Nephron progenitor cell (in vitro differentiated cells): ENCODE data around the gene ADAT3.

ENCODE experiments used
- DNase-seq: peaks from one replicate; pipeline ENCODE4 v3.0.0; 2021
- H3K27ac Mint-ChIP-seq: 2 replicates; pipeline ENCODE4 v1.8.0; 2021; ENCODE audit warnings: mild to moderate bottlenecking, moderate library complexity, mixed read lengths
- H3K27me3 Mint-ChIP-seq: 2 replicates; pipeline ENCODE4 v1.8.0; 2021; ENCODE audit warnings: mild to moderate bottlenecking, low read depth, mixed read lengths; ENCODE audit not compliant: poor library complexity
- H3K36me3 Mint-ChIP-seq: 2 replicates; pipeline ENCODE4 v1.8.0; 2021; ENCODE audit warnings: low read depth, mixed read lengths
- H3K4me1 Mint-ChIP-seq: 2 replicates; pipeline ENCODE4 v1.8.0; 2021; ENCODE audit warnings: mixed read lengths
- H3K4me3 Mint-ChIP-seq: 2 replicates; pipeline ENCODE4 v1.8.0; 2021; ENCODE audit warnings: mild to moderate bottlenecking, moderate library complexity, mixed read lengths
- H3K9me3 Mint-ChIP-seq: 2 replicates; pipeline ENCODE4 v1.8.0; 2021; ENCODE audit warnings: mild to moderate bottlenecking, moderate library complexity, mixed read lengths
- TF ChIP-seq, protein P1 (sequence below): fragments of 200-600 bp; sonication (generic); IDR thresholded peaks from 2 replicates; pipeline ENCODE4 v1.5.0; 2021; ENCODE audit warnings: antibody characterized with exemption

The ADAT3 gene

DNA sequence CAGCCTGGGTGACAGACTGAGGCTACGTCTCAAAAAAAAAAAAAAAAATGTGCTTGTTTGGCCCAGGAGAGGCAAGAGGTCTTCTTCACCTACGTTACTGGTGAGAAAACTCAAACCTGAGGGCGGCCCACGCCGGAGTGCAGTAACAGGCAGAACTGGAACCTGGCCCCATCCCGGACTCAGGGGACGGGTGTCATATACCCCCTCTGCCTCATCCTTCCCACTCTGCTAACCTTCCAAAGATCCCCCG, 414 bp upstream of the ADAT3 start:
- Mint-ChIP-seq H3K9me3 (no peaks in the 10 kb centered on the region), H3K4me3 (peak overlapping the region; percentile 32), H3K36me3 (no peaks in the 10 kb centered on the region), H3K27me3 (no peaks in the 10 kb centered on the region), H3K4me1 (peaks cover 22% of the 10 kb centered on the region), H3K27ac (peak overlapping the region; percentile 89)
- DNase-seq: no peak
- TF ChIP-seq, protein P1, sequence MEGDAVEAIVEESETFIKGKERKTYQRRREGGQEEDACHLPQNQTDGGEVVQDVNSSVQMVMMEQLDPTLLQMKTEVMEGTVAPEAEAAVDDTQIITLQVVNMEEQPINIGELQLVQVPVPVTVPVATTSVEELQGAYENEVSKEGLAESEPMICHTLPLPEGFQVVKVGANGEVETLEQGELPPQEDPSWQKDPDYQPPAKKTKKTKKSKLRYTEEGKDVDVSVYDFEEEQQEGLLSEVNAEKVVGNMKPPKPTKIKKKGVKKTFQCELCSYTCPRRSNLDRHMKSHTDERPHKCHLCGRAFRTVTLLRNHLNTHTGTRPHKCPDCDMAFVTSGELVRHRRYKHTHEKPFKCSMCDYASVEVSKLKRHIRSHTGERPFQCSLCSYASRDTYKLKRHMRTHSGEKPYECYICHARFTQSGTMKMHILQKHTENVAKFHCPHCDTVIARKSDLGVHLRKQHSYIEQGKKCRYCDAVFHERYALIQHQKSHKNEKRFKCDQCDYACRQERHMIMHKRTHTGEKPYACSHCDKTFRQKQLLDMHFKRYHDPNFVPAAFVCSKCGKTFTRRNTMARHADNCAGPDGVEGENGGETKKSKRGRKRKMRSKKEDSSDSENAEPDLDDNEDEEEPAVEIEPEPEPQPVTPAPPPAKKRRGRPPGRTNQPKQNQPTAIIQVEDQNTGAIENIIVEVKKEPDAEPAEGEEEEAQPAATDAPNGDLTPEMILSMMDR: no peak

DNA sequence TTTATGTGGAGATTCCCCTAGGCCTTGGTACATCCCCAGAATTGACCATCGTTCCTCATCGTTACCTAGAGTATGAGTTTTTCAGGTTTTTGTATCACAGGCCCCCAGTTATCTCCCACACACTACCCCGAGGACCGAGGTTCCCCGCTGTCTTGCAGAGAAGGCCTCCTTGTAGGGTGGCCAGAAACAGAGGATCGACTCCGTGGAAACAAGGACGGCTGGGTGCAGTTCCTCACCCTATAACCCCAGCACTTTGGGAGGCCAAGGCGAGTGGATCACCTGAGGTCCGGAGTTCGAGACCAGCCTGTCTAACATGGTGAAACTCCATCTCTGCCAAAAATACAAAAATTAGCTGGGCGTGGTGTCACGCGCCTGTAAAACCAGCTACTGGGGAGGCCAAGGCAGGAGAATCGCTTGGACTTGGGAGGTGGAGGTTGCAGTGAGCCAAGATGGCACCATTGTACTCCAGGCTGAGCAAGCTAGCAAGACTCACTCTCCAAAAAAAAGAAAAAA, 720 bp downstream of the ADAT3 start:
- Mint-ChIP-seq H3K4me1 (peaks cover 22% of the 10 kb centered on the region), H3K27me3 (no peaks in the 10 kb centered on the region), H3K27ac (peak overlapping the region; percentile 66), H3K9me3 (no peaks in the 10 kb centered on the region), H3K4me3 (peak overlapping the region; percentile 90), H3K36me3 (peaks cover 6% of the 10 kb centered on the region)
- TF ChIP-seq, protein P1: no peak
- no peak for DNase-seq

DNA sequence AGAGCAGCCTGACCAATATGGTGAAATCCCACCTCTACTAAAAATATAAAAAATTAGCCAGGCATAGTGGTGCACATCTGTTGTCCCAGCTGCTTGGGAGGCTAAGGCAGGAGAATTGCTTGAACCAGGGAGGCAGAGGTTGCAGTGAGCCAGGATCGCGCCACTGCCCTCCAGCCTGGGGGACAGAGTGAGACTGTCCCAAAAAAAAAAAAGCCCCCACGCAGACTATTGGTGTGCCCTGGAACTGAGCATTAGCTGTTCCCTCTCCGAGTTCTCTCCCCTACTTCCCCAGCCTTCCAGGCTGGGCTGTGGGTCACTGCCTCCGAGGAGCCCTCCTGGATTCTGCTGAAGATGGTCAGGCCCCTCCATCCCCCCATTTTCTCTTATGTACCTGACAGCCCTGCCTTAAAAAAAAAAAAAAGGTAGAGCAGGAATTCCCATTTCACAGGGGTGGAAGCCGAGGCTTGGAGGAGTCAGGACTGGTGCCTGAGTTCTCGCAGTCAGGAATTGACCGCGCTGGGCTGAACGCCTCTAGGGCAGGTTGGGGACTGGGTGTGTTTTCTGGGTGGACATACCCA, 1.9 kb downstream of the ADAT3 start:
- Mint-ChIP-seq H3K4me1 (peaks cover 22% of the 10 kb centered on the region), H3K9me3 (no peaks in the 10 kb centered on the region), H3K4me3 (peak overlapping the region; percentile 50), H3K36me3 (peaks cover 11% of the 10 kb centered on the region), H3K27ac (no peak overlapping the region), H3K27me3 (no peaks in the 10 kb centered on the region)
- TF ChIP-seq, protein P1: no peak
- DNase-seq: no peak

DNA sequence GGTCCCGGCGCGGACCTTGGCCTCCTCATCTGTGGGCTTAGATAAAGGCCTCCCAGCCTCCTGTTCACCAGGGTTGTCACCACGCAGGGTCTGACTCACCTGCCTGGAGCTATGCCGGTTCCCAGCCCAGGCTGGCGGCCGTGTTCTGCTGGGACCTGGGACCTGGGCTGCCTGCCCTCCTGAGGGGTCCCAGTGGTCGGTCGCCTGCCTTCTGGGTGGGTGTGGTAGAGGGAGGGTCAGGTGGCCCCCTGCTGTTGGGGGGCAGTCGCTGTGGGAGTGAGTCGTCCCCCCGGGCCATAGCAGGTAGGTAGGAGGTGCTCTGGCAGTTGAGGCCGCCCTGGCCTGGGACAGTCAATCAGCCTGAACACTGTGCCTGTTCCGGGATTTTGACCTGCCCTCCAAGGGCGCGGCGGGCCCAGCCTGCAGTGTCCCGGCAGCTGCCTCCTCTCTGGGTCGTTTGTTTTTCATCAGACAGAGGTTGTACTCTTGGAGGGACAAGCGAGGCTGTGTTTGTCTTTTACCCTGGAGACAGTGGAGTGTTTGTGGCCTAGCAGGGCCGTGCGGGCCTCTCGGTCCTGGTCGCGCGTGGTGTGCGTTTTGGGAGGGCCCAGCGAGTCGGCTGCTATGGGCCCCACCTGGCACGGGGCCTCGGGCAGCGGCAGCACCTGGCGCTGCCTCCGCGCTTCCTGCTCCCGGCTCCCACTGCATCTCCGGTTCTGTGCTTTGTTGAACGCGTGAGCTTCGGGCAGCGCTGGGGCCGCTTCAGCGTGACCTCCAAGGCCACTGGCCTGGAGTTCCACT, 2.6 kb downstream of the ADAT3 start:
- no peaks in the 10 kb centered on the region for H3K27me3 Mint-ChIP-seq
- peaks cover 11% of the 10 kb centered on the region for H3K36me3 Mint-ChIP-seq
- no peak overlapping the region for H3K27ac Mint-ChIP-seq
- DNase-seq: no peak
- no peaks in the 10 kb centered on the region for H3K9me3 Mint-ChIP-seq
- H3K4me1 Mint-ChIP-seq: peaks cover 22% of the 10 kb centered on the region
- TF ChIP-seq, protein P1: no peak
- H3K4me3 Mint-ChIP-seq: no peak overlapping the region

DNA sequence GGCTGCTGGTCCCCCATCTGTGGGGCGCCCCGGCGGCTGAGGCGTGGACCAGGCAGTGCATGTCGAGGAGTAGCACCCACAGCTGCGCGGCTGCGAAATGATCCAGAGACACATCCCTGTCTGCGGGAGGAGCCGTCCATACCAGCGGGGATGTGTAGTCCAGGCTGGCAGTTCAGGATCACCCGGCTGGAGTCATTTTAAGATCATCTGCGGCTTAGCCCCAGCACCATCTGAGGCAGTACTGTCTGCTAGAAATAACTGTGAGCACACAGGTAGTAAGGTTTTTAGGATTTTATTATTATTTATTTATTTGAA, 3.1 kb downstream of the ADAT3 start:
- H3K27ac Mint-ChIP-seq: no peak overlapping the region
- H3K36me3 Mint-ChIP-seq: peaks cover 15% of the 10 kb centered on the region
- H3K4me1 Mint-ChIP-seq: peaks cover 22% of the 10 kb centered on the region
- no peaks in the 10 kb centered on the region for H3K27me3 Mint-ChIP-seq
- TF ChIP-seq, protein P1: no peak
- no peak for DNase-seq
- no peaks in the 10 kb centered on the region for H3K9me3 Mint-ChIP-seq
- no peak overlapping the region for H3K4me3 Mint-ChIP-seq

DNA sequence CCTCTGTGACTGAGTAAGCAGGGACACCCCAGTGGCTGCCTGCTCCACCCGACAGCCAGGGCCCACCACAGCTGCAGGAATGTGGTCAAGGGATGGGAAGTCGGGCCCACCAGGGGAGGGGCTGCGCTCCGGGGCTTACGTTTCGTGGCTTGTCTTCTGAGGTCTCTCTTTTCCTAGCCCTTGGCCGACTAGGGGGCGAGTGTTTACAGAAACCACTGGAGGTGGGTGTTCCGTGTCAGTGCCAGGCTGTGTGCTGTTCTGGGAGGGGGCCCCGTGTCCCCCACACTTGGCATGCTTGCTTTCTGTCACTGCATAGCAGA, 4.5 kb downstream of the ADAT3 start:
- H3K4me1 Mint-ChIP-seq: peaks cover 9% of the 10 kb centered on the region
- TF ChIP-seq, protein P1: no peak
- H3K27me3 Mint-ChIP-seq: no peaks in the 10 kb centered on the region
- DNase-seq: no peak
- no peak overlapping the region for H3K4me3 Mint-ChIP-seq
- H3K9me3 Mint-ChIP-seq: no peaks in the 10 kb centered on the region
- H3K27ac Mint-ChIP-seq: no peak overlapping the region
- H3K36me3 Mint-ChIP-seq: peaks cover 19% of the 10 kb centered on the region
